ENCODE measurements around the gene FLOT2.
"Not testable (repeated sequence)": the region's sequence is repeated elsewhere in the genome, so short reads cannot be mapped to it uniquely, and the experiment has no call there.

The FLOT2 gene

GRCh38 chr17:28843816-28844148, 53.8 kb downstream of the FLOT2 start:
- H3K27me3 ChIP-seq = no peaks in the 10 kb centered on the region
- no peaks in the 10 kb centered on the region for H3K9me3 ChIP-seq
- no peaks in the 10 kb centered on the region for H3K36me3 ChIP-seq
- H3K27ac ChIP-seq = no peak overlapping the region
- H3K4me1 ChIP-seq = peaks cover 0 to 18% (median 10%) of the 10 kb centered on the region in 4 donors
- no peak for TF ChIP-seq CTCF (IDR thresholded peaks at IDR 0.05)
- H3K4me3 ChIP-seq = no peak overlapping the region
- intact Hi-C loops (cut with DNase I; ENCODE audit: low total_unique reads) = loop anchor here (10.0 kb wide), 2 partner anchors 61 to 79 kb away; partner anchors contain the start of gene DHRS13
- no peak for DNase-seq

- H3K36me3 ChIP-seq = no peaks in the 10 kb centered on the region
- H3K27ac ChIP-seq = peak within 1 kb of the TSS; percentile 84
- peak; percentile 69 to 86 for DNase-seq
- intact Hi-C loops (cut with DNase I; ENCODE audit: low total_unique reads) = loop anchor here (10.0 kb wide), 2 partner anchors 62 to 78 kb away; partner anchors contain the start of gene DHRS13
- H3K4me1 ChIP-seq = peaks cover 0 to 18% (median 10%) of the 10 kb centered on the region in 4 donors
- H3K4me3 ChIP-seq = peak within 1 kb of the TSS; percentile 84
- TF ChIP-seq CTCF (IDR thresholded peaks at IDR 0.05) = no peak
- H3K9me3 ChIP-seq = no peaks in the 10 kb centered on the region
- no peaks in the 10 kb centered on the region for H3K27me3 ChIP-seq
Observed at GRCh38 chr17:28842282-28843012, 55.1 kb downstream of the FLOT2 start, which contains the start of gene FAM222B. FAM222B (minus strand) TSS chr17:28842790; CDS start chr17:28766667, 76,123 bp downstream.

GRCh38 chr17:28841901-28842281, 55.6 kb downstream of the FLOT2 start:
- Histone ChIP-seq H3K36me3 (no peaks in the 10 kb centered on the region), H3K27me3 (no peaks in the 10 kb centered on the region), H3K27ac (peak overlapping the region; percentile 84), H3K9me3 (no peaks in the 10 kb centered on the region), H3K4me1 (peaks cover 0 to 18% (median 10%) of the 10 kb centered on the region in 4 donors), H3K4me3 (peak overlapping the region; percentile 84)
- no peak for DNase-seq
- TF ChIP-seq CTCF (IDR thresholded peaks at IDR 0.05) = no peak
- intact Hi-C loops (cut with DNase I; ENCODE audit: low total_unique reads) = loop anchor here (10.0 kb wide), 2 partner anchors 63 to 77 kb away; partner anchors contain the start of gene DHRS13

- H3K36me3 ChIP-seq = no peaks in the 10 kb centered on the region
- no peak overlapping the region for H3K4me3 ChIP-seq
- TF ChIP-seq CTCF (IDR thresholded peaks at IDR 0.05) = no peak
- no peak for DNase-seq
- H3K27me3 ChIP-seq = no peaks in the 10 kb centered on the region
- intact Hi-C loops (cut with DNase I; ENCODE audit: low total_unique reads) = no loop called here
- peaks cover 0 to 18% (median 10%) of the 10 kb centered on the region in 4 donors for H3K4me1 ChIP-seq
- H3K9me3 ChIP-seq = no peaks in the 10 kb centered on the region
- no peak overlapping the region for H3K27ac ChIP-seq
Observed at GRCh38 chr17:28839221-28839620, 58.3 kb downstream of the FLOT2 start.

GRCh38 chr17:28836541-28836940, 61.0 kb downstream of the FLOT2 start:
- peak in 1 of 2 donors; percentile 10 for DNase-seq
- H3K27ac ChIP-seq; intact Hi-C loops (cut with DNase I; ENCODE audit: low total_unique reads): not testable (repeated sequence)

GRCh38 chr17:28834420-28834819, 63.1 kb downstream of the FLOT2 start:
- DNase-seq = no peak
- Histone ChIP-seq H3K36me3 (peaks cover 0 to 4% (median 0%) of the 10 kb centered on the region in 3 donors), H3K4me1 (no peaks in the 10 kb centered on the region), H3K27ac (no peak overlapping the region), H3K4me3 (no peak overlapping the region), H3K27me3 (no peaks in the 10 kb centered on the region), H3K9me3 (no peaks in the 10 kb centered on the region)
- TF ChIP-seq CTCF (IDR thresholded peaks at IDR 0.05) = no peak
- intact Hi-C loops (cut with DNase I; ENCODE audit: low total_unique reads) = no loop called here

More at GRCh38 chr17:28836541-28836940, 61.0 kb downstream of the FLOT2 start:
- H3K4me1 ChIP-seq, H3K9me3 ChIP-seq, H3K4me3 ChIP-seq, H3K27me3 ChIP-seq, H3K36me3 ChIP-seq: not testable (repeated sequence)

Data from tibial artery (tissue), 4 donors.